HG03103 (cell line): ENCODE results near the gene CABP7.

Source experiments
- ATAC-seq: cut with Tn5 transposase; IDR thresholded peaks from one replicate; pipeline ENCODE4 v1.9.1; 2021; ENCODE audit warnings: low read depth; ENCODE audit not compliant: unreplicated experiment

Gene CABP7

GRCh38 chr22:29768052-29768693 lies 48.4 kb downstream of the CABP7 start:
- ATAC-seq, result no peak

- ATAC-seq, result no peak
Measured at GRCh38 chr22:29769723-29770321, 50.0 kb downstream of the CABP7 start.

GRCh38 chr22:29772170-29772641 lies 52.4 kb downstream of the CABP7 start:
- no peak for ATAC-seq

GRCh38 chr22:29773233-29773632 lies 53.4 kb downstream of the CABP7 start:
- ATAC-seq, result no peak

- ATAC-seq, result no peak
Measured at GRCh38 chr22:29780220-29780619, 60.4 kb downstream of the CABP7 start.

- no peak for ATAC-seq
Measured at GRCh38 chr22:29780748-29781676, 61.2 kb downstream of the CABP7 start.
